Measurements from ENCODE around the gene CACUL1.
A peak's percentile ranks its signal among the peaks of the same experiment; 100 is the strongest.
"Not testable (repeated sequence)": the region's sequence is repeated elsewhere in the genome, so short reads cannot be mapped to it uniquely, and the experiment has no call there.

CACUL1 gene

GRCh38 chr10:118754556-118755423 lies at the start of gene CACUL1:
CACUL1 (minus strand) TSS chr10:118754970; CDS start chr10:118754762, 208 bp downstream.
- peak; percentile 98 for FAIRE-seq

- no peak for FAIRE-seq
These were observed 49.5 kb upstream of the CACUL1 start for GRCh38 chr10:118804262-118804773.

- FAIRE-seq: no peak
These were observed 47.5 kb upstream of the CACUL1 start for GRCh38 chr10:118802126-118802793.

GRCh38 chr10:118800920-118801319 lies 46.1 kb upstream of the CACUL1 start:
- no peak for FAIRE-seq

GRCh38 chr10:118799777-118800176 lies 45.0 kb upstream of the CACUL1 start:
- no peak for FAIRE-seq

- FAIRE-seq: no peak
These were observed 43.5 kb upstream of the CACUL1 start for GRCh38 chr10:118798231-118798662.

- FAIRE-seq: not testable (repeated sequence)
These were observed 40.2 kb upstream of the CACUL1 start for GRCh38 chr10:118794971-118795370.

GRCh38 chr10:118793545-118793944 lies 38.8 kb upstream of the CACUL1 start:
- no peak for FAIRE-seq

GRCh38 chr10:118792526-118792925 lies 37.8 kb upstream of the CACUL1 start:
- FAIRE-seq: no peak

- FAIRE-seq: peak; percentile 19
These were observed 35.3 kb upstream of the CACUL1 start for GRCh38 chr10:118790058-118790457.

GRCh38 chr10:118785551-118785950 lies 30.8 kb upstream of the CACUL1 start:
- FAIRE-seq: no peak

- no peak for FAIRE-seq
These were observed 29.2 kb upstream of the CACUL1 start for GRCh38 chr10:118783776-118784545.

- not testable (repeated sequence) for FAIRE-seq
These were observed 28.2 kb upstream of the CACUL1 start for GRCh38 chr10:118782916-118783465.

- FAIRE-seq: no peak
These were observed 26.8 kb upstream of the CACUL1 start for GRCh38 chr10:118781541-118781940.

GRCh38 chr10:118778727-118779126 lies 24.0 kb upstream of the CACUL1 start:
- FAIRE-seq: no peak

- FAIRE-seq: no peak
These were observed 22.2 kb upstream of the CACUL1 start for GRCh38 chr10:118776960-118777359.

GRCh38 chr10:118776033-118776432 lies 21.3 kb upstream of the CACUL1 start:
- no peak for FAIRE-seq

- FAIRE-seq: no peak
These were observed 20.7 kb upstream of the CACUL1 start for GRCh38 chr10:118775478-118775877.

- no peak for FAIRE-seq
These were observed 18.3 kb upstream of the CACUL1 start for GRCh38 chr10:118773041-118773440.

GRCh38 chr10:118771976-118772375 lies 17.2 kb upstream of the CACUL1 start:
- FAIRE-seq: no peak

- FAIRE-seq: no peak
These were observed 15.3 kb upstream of the CACUL1 start for GRCh38 chr10:118769898-118770600.

Measured in A204.1 (cell line).